HG03280 (cell line): ENCODE measurements around the gene SHB.

Source experiments
- ATAC-seq: cut with Tn5 transposase; IDR thresholded peaks from one replicate; pipeline ENCODE4 v1.9.1; 2021; ENCODE audit warnings: mild to moderate bottlenecking, moderate library complexity; ENCODE audit not compliant: unreplicated experiment

Gene SHB

GRCh38 chr9:38068701-38069628 is at the start of gene SHB:
TSS of gene SHB (minus strand) at chr9:38069227. CDS start at chr9:38068645, 582 bp downstream.
- peak; percentile 51 for ATAC-seq

- ATAC-seq: no peak
Measured at GRCh38 chr9:38117651-38118050, 48.6 kb upstream of the SHB start.

GRCh38 chr9:38114905-38115304 is 45.9 kb upstream of the SHB start:
- no peak for ATAC-seq

- ATAC-seq: no peak
Measured at GRCh38 chr9:38112456-38112855, 43.4 kb upstream of the SHB start.

- ATAC-seq: no peak
Measured at GRCh38 chr9:38112049-38112448, 43.0 kb upstream of the SHB start.

- ATAC-seq: no peak
Measured at GRCh38 chr9:38110476-38110875, 41.4 kb upstream of the SHB start.

- no peak for ATAC-seq
Measured at GRCh38 chr9:38109601-38110000, 40.6 kb upstream of the SHB start.

- ATAC-seq: no peak
Measured at GRCh38 chr9:38108326-38108725, 39.3 kb upstream of the SHB start.

- ATAC-seq: no peak
Measured at GRCh38 chr9:38107811-38108304, 38.8 kb upstream of the SHB start.

- ATAC-seq: no peak
Measured at GRCh38 chr9:38107405-38107804, 38.4 kb upstream of the SHB start.

GRCh38 chr9:38106488-38106887 is 37.5 kb upstream of the SHB start:
- no peak for ATAC-seq

- no peak for ATAC-seq
Measured at GRCh38 chr9:38103340-38103739, 34.3 kb upstream of the SHB start.

GRCh38 chr9:38101423-38101822 is 32.4 kb upstream of the SHB start:
- ATAC-seq: no peak

GRCh38 chr9:38096238-38096805 is 27.3 kb upstream of the SHB start:
- ATAC-seq: no peak

- ATAC-seq: no peak
Measured at GRCh38 chr9:38094165-38094564, 25.1 kb upstream of the SHB start.

GRCh38 chr9:38092656-38093055 is 23.6 kb upstream of the SHB start:
- no peak for ATAC-seq

- ATAC-seq: no peak
Measured at GRCh38 chr9:38092200-38092524, 23.1 kb upstream of the SHB start.

- peak; percentile 59 for ATAC-seq
Measured at GRCh38 chr9:38091310-38092199, 22.5 kb upstream of the SHB start.

GRCh38 chr9:38090170-38090569 is 21.1 kb upstream of the SHB start:
- no peak for ATAC-seq

GRCh38 chr9:38089387-38090165 is 20.5 kb upstream of the SHB start:
- no peak for ATAC-seq
